NCI-H82 treated with DMSO at 0.1 percent for 48 hours (cell line): ENCODE results near the gene ZNF646.
"Not testable (repeated sequence)": the region's sequence is repeated elsewhere in the genome, so short reads cannot be mapped to it uniquely, and the experiment has no call there.

ENCODE experiments used
- DNase-seq: peaks from one replicate; lab custom pipeline; 2025; ENCODE audit not compliant: unreplicated experiment; lab: John Stamatoyannopoulos, UW

ZNF646 gene

GRCh38 chr16:31083081-31083480 lies 8.9 kb downstream of the ZNF646 start:
- DNase-seq, result no peak

- DNase-seq, result no peak
Observed at GRCh38 chr16:31083556-31083955, 9.3 kb downstream of the ZNF646 start.

GRCh38 chr16:31083981-31084380 lies 9.8 kb downstream of the ZNF646 start:
- DNase-seq, result no peak

GRCh38 chr16:31084584-31085302 lies 10.5 kb downstream of the ZNF646 start:
- no peak for DNase-seq

- DNase-seq, result no peak
Observed at GRCh38 chr16:31085411-31085810, 11.2 kb downstream of the ZNF646 start.

- no peak for DNase-seq
Observed at GRCh38 chr16:31085873-31086628, 11.8 kb downstream of the ZNF646 start.

- DNase-seq, result no peak
Observed at GRCh38 chr16:31086629-31086906, 12.3 kb downstream of the ZNF646 start.

GRCh38 chr16:31087481-31087880 lies 13.3 kb downstream of the ZNF646 start:
- no peak for DNase-seq

GRCh38 chr16:31087971-31088370 lies 13.7 kb downstream of the ZNF646 start:
- DNase-seq, result peak; percentile 3

- no peak for DNase-seq
Observed at GRCh38 chr16:31088459-31089183, 14.4 kb downstream of the ZNF646 start, which contains the start of gene PRSS53. PRSS53 (minus strand) TSS chr16:31088943; CDS start chr16:31088809, 134 bp downstream.

- DNase-seq, result no peak
Observed at GRCh38 chr16:31089199-31089598, 15.0 kb downstream of the ZNF646 start.

- DNase-seq, result no peak
Observed at GRCh38 chr16:31090540-31090939, 16.3 kb downstream of the ZNF646 start.

GRCh38 chr16:31092330-31092729 lies 18.1 kb downstream of the ZNF646 start:
- no peak for DNase-seq

- DNase-seq, result peak; percentile 56
Observed at GRCh38 chr16:31093132-31093703, 19.0 kb downstream of the ZNF646 start.

- no peak for DNase-seq
Observed at GRCh38 chr16:31094088-31094423, 19.8 kb downstream of the ZNF646 start.

GRCh38 chr16:31094424-31095120 lies 20.4 kb downstream of the ZNF646 start, which contains the start of gene VKORC1:
VKORC1 (minus strand) TSS chr16:31094797; CDS start chr16:31094729, 68 bp downstream.
- peak; percentile 95 for DNase-seq

- DNase-seq, result no peak
Observed at GRCh38 chr16:31099860-31100638, 25.8 kb downstream of the ZNF646 start.

GRCh38 chr16:31100876-31101641 lies 26.8 kb downstream of the ZNF646 start:
- not testable (repeated sequence) for DNase-seq

- DNase-seq, result no peak
Observed at GRCh38 chr16:31105677-31106213, 31.5 kb downstream of the ZNF646 start.
